ENCODE results near the gene IL12RB1.

IL12RB1 gene

GRCh38 chr19:18086590-18087138 is at the start of gene IL12RB1:
Gene IL12RB1 (minus strand): TSS chr19:18086934. CDS start chr19:18086823, 111 bp downstream.
- peak; percentile 34 for DNase-seq (ENCODE audit: low read depth)

- DNase-seq (ENCODE audit: low read depth), result no peak
These were observed 49.2 kb upstream of the IL12RB1 start for GRCh38 chr19:18135712-18136584.

DNA sequence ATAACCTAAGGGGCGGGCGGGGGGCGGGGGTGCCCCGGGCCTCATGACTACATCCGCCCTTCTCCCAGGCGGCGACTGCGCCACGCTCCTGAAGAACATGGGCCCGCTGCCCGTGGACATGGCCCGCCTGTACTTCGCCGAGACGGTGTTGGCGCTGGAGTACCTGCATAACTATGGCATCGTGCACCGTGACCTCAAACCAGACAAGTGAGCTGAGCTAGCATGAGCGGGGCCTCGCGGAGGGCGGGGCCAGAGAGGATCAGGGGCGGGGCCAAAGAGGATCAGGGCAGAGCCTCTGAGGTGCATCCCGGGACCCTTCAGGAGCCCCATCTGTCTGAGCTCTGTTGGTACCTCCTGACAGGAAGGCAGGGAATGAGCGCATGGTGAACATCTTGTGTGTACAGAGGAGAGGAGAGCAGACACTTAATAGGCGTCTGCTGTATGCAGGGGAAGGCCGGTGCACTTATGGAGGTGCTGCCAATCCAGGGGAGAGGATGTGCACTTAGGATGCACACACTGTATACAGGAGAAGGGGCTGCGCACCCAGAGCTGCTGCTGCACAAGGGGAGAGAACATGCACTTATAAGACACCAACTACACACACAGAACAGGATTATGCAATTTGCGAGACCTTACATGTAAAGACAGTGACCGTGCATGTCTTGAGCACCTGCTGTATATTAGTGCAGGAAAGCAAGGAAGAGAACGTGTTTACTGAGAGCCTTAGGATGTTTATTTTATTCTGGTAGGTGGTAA is 45.3 kb upstream of the IL12RB1 start:
- DNase-seq (ENCODE audit: low read depth), result no peak

DNA sequence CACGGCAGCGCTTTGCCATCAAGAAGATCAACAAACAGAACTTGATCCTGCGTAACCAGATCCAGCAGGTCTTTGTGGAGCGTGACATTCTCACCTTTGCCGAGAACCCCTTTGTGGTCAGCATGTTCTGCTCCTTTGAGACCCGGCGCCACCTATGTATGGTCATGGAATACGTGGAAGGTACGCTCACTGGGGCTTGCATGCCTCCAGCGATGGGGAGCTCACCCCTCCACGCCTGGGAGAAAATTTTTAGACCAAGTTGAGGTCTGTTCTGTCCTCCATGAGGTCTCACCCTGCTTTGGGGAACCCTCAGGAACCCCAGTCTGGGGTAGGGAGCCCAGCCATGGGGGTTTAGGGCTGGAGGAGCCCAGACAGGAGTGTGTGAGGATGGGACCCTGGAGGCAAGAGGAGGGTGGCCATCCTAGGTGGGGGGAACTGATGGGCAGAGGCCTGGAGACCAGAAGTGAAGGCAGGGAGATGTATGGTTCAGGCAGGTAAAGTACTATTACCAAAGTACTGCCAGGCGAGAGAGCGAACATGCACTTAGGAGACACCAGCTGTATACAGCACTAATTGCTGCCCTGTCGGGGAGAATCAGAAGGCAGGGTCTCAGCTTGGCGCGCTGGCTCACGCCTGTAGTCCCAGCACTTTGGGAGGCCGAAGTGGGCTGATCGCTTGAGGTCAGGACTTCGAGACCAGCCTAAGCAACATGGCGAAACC is 43.9 kb upstream of the IL12RB1 start:
- no peak for DNase-seq (ENCODE audit: low read depth)

DNA sequence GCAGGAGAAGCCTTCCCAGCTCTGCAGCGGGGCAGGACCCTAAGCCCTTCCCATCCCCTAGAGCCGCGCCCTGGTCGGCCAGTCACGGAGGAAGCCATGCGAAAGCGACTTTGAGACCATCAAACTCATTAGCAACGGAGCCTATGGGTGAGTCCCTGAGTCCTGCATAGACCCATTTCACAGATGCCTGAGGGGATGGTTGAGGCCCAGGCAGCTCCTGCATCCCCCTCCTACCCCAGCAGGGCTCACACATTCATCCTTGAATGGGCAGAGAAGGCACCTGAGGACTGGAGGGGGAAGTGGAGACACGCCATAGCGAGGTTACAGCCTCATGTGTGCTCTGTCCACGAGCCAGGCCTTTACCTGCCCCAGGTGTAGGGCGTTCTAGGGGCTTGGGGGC is 42.1 kb upstream of the IL12RB1 start:
- no peak for DNase-seq (ENCODE audit: low read depth)

GRCh38 chr19:18128044-18128443 is 41.3 kb upstream of the IL12RB1 start:
- DNase-seq (ENCODE audit: low read depth), result peak; percentile 59

DNA sequence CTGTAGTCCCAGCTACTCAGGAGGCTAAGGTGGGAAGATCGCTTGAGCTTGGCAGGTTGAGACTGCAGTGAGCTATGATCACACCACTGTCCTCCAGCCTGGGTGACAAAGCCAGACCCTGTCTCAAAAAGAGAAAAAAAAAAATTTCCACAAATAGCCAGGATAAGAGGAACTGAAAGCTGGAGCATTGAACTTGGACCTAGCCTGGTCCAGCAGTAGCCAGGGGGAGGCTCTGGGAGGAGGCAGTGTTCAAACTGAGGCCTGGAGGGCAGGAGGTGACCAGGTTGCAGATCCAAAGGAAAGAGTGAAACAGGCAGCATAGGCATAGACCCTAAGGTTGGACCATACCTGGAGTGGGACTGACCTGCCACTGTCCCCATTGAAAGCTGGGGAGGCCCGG is 39.4 kb upstream of the IL12RB1 start:
- DNase-seq (ENCODE audit: low read depth), result no peak

- no peak for DNase-seq (ENCODE audit: low read depth)
These were observed 37.1 kb upstream of the IL12RB1 start for GRCh38 chr19:18123819-18124218.

GRCh38 chr19:18122860-18123795 is 36.4 kb upstream of the IL12RB1 start:
- no peak for DNase-seq (ENCODE audit: low read depth)

GRCh38 chr19:18122424-18122823 is 35.7 kb upstream of the IL12RB1 start:
- DNase-seq (ENCODE audit: low read depth), result no peak

GRCh38 chr19:18121166-18121565 is 34.4 kb upstream of the IL12RB1 start:
- DNase-seq (ENCODE audit: low read depth), result no peak

- DNase-seq (ENCODE audit: low read depth), result no peak
These were observed 33.4 kb upstream of the IL12RB1 start for GRCh38 chr19:18120127-18120526.

- no peak for DNase-seq (ENCODE audit: low read depth)
These were observed 33.0 kb upstream of the IL12RB1 start for GRCh38 chr19:18119717-18120105.

GRCh38 chr19:18119013-18119716 is 32.4 kb upstream of the IL12RB1 start:
- DNase-seq (ENCODE audit: low read depth), result peak; percentile 24

DNA sequence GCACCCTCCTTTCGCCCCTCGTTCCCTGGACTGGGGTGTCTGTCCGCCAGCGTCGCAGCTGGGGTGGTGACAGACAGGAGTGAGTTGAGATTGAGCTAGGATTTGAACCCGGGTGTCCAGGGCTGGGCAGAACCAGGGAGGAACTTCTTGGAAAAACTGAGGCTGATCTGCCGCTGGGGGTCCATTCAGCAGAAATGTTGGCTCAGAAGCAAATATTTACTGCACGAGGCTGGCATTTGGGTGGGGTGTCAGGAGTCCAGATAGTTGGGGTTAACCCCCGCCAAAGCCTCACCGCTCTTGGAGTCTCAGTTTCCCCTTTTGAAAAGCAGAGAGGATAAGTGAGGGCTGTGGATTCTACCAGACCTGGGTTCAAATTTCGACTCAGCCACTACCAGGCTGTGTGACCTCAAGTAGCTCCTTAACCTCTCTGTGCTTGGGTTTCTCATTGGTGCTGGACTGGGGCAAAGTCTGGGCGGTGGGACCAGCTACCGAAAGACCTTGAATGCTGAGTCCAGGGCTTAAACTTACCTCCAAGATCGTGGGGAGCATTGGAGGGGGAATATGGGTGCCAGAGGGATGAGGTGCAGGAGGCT is 31.8 kb upstream of the IL12RB1 start:
- DNase-seq (ENCODE audit: low read depth), result no peak

GRCh38 chr19:18117692-18118378 is 31.1 kb upstream of the IL12RB1 start:
- DNase-seq (ENCODE audit: low read depth), result peak; percentile 82

DNA sequence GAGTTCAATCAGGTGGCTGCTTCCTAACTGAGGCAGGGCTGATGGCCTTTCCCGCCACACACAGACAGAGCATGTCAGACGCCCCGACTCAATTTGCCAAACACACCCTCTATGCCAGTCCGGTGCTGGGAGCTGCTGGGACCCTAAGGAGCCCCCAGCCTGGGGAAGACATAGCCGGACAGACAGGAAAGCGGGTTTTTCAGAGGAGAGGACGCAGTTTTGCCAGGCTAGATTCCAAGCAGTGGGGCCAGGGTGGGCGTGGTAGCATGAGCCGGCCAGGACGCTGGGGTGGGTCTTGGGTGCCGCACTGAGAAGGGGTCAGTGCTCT is 30.6 kb upstream of the IL12RB1 start:
- no peak for DNase-seq (ENCODE audit: low read depth)

DNA sequence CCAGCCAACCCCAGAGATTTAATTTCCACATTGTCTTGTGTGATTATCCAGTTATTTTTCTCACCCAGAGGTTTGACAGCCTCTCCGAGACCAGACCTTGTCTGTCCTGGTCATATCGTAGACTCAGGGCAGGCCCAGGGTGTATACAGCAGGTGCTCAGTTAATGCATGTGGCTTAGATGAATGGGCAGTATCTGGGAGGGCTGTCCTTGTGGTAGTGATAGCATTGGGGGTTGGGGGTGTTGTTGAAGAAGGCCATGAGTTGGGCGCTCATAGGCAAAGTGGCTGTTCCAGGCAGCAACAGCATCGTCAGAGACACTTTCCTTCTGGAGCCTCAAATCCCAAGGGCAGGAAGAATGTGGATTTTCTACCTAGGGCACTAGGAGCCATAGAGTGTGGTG is 27.7 kb upstream of the IL12RB1 start:
- no peak for DNase-seq (ENCODE audit: low read depth)

- DNase-seq (ENCODE audit: low read depth), result no peak
These were observed 27.1 kb upstream of the IL12RB1 start for GRCh38 chr19:18113827-18114226.

Data from EH (cell line).